Measurements from ENCODE around the gene TRIM54.

GRCh38 chr2:27296481-27296880 is 14.3 kb downstream of the TRIM54 start:
- no peak for TF ChIP-seq CTCF (conservative IDR thresholded peaks at IDR 0.05; ENCODE audit: low read depth, low read length)
- TF ChIP-seq EZH2 (IDR thresholded peaks at IDR 0.05; ENCODE audit: low read length, unreplicated experiment), result no peak
- TF ChIP-seq EZH2phosphoT487 (IDR thresholded peaks at IDR 0.05; ENCODE audit: borderline replicate concordance, low read length), result no peak

All from PC-3 (cell line).